Uterus (tissue), 2 donors: ENCODE data around the gene KCNQ1.

Source experiments
- POLR2A ChIP-seq, 2 donors: fragments of 450-650 bp; IDR thresholded peaks; one replicate each; pipeline ENCODE4 v1.6.1; 2016; ENCODE audit warnings: antibody characterized with exemption in 2 of 2, mild to moderate bottlenecking in 1 of 2, moderate library complexity in 1 of 2
- TF ChIP-seq, protein P1 (sequence below), 4 experiments: fragments of 200-600 bp in 2 of 4; fragments of 450-650 bp in 2 of 4; sonication (generic) in 2 of 4; IDR thresholded peaks; one replicate each; pipeline ENCODE4 v1.5.1; 2016 to 2019; ENCODE audit warnings: antibody characterized with exemption in 4 of 4, mild to moderate bottlenecking in 2 of 4, moderate library complexity in 1 of 4

DNA sequence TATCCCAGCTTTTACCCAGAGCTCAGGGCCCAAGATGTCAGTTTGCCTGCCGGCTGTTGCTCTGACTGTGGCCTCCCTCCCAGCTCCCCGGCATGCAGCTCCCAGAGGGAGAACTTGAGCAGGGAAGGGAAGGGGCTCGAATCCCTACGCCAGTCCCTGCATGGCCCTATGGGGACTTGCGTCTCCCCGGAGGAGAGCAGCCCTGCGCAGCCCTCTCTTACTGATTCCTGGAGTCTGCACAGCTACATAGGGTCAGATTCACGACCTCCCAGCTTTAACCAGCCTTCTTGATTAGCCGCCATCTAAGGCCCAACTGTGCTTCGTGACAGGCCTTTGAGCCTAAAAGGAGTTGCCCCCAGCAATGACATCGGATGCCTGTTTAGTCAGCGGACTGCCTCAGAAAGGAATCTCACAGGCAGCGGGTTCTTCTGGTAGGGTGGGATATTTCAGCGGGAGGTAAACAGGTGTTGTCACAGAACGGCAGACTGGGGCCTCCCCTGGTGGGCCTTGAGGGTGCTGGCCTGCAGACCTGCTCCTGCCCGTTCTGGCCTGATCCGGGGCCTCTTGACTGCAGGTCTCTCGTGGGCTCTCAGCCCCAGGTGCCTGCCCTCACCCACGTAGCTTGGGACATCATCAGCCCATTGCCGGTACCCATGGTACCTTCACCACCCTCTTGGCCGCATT lies 298.8 kb downstream of the KCNQ1 start:
- TF ChIP-seq, protein P1, sequence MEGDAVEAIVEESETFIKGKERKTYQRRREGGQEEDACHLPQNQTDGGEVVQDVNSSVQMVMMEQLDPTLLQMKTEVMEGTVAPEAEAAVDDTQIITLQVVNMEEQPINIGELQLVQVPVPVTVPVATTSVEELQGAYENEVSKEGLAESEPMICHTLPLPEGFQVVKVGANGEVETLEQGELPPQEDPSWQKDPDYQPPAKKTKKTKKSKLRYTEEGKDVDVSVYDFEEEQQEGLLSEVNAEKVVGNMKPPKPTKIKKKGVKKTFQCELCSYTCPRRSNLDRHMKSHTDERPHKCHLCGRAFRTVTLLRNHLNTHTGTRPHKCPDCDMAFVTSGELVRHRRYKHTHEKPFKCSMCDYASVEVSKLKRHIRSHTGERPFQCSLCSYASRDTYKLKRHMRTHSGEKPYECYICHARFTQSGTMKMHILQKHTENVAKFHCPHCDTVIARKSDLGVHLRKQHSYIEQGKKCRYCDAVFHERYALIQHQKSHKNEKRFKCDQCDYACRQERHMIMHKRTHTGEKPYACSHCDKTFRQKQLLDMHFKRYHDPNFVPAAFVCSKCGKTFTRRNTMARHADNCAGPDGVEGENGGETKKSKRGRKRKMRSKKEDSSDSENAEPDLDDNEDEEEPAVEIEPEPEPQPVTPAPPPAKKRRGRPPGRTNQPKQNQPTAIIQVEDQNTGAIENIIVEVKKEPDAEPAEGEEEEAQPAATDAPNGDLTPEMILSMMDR (IDR thresholded peaks at IDR 0.05), result no peak
- no peak for TF ChIP-seq POLR2A (IDR thresholded peaks at IDR 0.05)
